GM18951 (cell line): Measurements from ENCODE around the gene HECW1.

ENCODE experiments used
- POLR2A ChIP-seq: IDR thresholded peaks from 4 replicates; pipeline ENCODE4 v1.6.1; 2011; ENCODE audit warnings: mild to moderate bottlenecking; ENCODE audit not compliant: insufficient read length, insufficient read depth; ENCODE audit errors: extremely low read depth
- in situ Hi-C: fragments of 300-500 bp; cut with MboI; formaldehyde crosslinking; loops from one replicate; pipeline ENCODE4 v1.12.0; 2022; ENCODE audit warnings: low sequenced_read_pairs, mixed read lengths, inconsistent platforms; ENCODE audit not compliant: unreplicated experiment

HECW1 gene

DNA sequence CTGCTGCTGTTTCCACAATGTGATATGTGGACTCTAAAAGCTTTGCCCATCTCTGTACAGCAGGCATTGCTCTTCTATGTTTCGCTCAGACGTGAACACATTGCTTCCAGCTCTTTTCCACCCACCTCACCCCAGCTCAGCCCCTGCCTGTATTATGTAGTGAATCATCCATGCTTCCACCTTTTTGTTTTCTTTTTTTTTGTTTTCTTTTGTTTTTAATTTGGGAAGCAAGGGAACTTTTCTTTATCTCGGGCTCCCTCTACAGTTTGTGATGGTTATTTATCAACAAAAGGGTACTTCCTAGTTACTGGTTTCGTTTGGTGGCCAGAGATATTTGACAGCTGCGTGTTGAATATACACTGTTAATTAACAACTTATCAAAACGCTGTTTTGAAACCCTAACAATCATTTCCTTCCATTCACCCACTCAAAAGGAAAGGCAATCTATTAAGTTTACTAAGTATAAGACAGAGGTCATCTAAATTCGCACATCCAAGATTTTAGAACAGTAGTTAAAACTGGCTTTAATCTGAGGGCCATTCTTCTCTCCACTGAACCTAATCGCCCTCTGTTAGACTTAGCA lies 342.6 kb downstream of the HECW1 start:
- in situ Hi-C loops = loop anchor here (25.0 kb wide), 2 partner anchors 257 to 518 kb away; partner anchors contain the start of genes MRPL32 and PSMA2
- TF ChIP-seq POLR2A = no peak

DNA sequence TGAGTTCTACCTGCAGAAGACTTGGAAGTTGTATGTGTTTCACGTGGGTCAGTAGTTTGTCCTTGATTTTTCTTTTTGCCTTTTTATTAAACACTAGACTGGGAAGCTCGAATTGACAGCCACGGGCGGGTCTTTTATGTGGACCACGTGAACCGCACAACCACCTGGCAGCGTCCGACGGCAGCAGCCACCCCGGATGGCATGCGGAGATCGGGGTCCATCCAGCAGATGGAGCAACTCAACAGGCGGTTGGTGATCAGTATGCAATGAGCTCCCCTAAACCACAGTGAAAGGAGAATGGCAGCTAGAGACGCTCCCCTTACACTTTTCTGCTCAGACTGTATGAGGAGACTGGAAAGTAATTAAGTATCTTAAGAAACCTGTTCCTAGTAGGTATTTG lies 343.8 kb downstream of the HECW1 start:
- in situ Hi-C loops = loop anchor here (25.0 kb wide), 2 partner anchors 256 to 519 kb away; partner anchors contain the start of genes MRPL32 and PSMA2
- TF ChIP-seq POLR2A = no peak

DNA sequence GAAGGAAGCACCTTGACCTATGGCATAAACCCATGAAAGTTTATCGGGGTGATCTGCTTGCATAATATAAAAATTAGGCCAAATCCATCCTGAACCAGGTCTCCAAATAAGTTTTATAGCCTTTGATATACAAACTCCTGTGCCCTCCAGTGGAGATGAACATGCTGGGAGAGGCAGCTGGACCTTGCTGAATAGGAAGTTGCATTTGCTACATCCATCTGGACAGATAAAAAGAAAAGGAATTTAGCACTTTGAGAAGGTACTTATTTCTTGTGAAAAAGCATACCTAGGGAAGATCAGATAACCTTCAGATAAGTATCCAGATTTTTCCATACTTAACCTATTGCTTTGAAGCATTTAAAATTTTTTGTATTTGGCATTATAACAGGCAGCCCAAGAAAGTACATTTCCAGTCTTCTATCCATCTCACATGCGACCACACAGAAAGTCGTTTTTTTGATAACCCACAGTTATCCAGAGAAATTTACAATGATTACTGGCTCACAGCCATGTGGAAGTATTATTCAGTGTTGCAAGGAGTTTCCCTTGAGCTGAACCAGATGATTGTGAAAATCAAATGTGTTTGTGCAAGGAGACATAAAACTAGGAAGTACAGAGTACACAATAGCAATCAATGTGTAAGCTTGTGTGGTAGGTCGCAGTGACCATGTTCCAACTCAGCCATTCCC lies 346.0 kb downstream of the HECW1 start:
- in situ Hi-C loops = loop anchor here (25.0 kb wide), 2 partner anchors 254 to 521 kb away; partner anchors contain the start of genes MRPL32 and PSMA2
- TF ChIP-seq POLR2A = no peak

DNA sequence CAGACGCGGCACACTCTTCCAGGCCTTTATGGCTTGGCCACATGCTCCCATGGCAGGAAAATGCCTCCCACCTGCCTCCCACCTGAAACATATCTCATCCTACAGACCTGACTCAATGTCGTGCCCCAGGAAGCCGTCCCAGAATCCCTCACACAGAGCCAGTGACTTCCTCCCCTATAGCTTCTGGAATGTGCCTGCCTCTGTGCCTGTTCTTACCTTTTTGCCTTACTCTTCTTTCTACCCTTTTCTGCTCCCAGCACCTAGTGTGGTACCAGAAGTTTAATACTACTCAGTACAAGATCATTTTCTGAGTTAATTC lies 346.5 kb downstream of the HECW1 start:
- TF ChIP-seq POLR2A = no peak
- in situ Hi-C loops = loop anchor here (25.0 kb wide), 2 partner anchors 253 to 522 kb away; partner anchors contain the start of genes MRPL32 and PSMA2

DNA sequence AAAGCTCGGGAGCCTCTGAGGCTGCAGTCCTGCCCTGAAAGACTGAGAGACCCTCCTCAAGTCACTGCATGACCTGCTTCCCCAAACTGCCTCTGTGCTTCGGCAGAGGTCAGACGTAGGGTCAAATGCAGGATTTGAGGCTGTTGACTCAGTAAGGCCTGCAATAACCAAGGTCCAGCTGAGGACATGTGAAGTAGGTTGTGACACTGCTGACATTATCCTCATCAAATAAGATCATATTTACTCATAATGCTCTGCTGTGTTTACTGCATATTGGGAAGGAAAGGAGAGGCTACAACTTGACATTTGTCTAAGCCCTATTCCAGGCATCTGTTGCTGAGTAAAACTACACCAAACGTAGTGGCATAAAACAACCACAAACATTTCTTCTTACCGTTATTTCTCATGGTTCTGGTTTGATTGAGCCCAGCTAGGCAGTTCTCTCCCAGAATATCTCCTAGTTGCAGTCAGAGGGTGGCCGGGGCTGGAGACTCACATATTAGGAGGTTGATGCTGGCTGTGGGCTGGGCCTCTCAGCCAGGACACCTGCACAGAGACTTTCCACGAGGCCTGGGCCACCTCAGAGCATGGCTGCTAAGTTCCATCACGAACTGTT lies 348.4 kb downstream of the HECW1 start:
- no peak for TF ChIP-seq POLR2A
- in situ Hi-C loops = loop anchor here (25.0 kb wide), 2 partner anchors 251 to 524 kb away; partner anchors contain the start of genes MRPL32 and PSMA2

DNA sequence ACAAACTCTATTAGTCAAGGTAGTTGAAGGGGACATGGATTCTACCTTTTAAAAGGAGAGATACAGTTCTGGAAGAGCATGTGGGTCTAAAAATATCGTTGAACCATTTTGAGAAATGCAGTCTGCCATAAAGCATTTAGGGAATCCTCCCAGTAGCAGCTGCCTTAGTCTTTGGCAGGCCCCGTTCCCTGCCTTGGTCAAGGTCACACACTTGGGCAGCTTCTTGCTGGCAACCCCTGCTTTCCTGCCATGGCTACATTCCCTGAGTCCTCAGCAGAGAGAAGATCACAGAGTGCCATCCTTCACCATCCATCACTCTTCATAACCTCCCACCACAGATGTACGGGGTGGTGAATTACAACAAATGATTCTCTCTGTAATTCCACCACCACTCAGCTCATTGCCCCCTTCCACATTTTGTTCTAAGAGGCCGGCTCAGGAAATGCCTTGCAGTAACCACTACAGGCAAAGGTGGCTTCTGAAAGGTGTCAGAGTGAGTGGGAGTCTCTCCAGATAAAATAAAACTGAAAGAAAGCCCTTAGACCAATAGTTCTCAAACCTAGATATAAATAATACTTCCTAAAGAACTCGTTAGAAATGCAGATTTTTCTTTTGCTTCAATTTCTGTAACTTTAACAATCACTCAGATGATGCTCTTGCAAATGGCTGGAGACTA lies 349.0 kb downstream of the HECW1 start:
- in situ Hi-C loops = loop anchor here (25.0 kb wide), 2 partner anchors 251 to 524 kb away; partner anchors contain the start of genes MRPL32 and PSMA2
- TF ChIP-seq POLR2A = no peak

DNA sequence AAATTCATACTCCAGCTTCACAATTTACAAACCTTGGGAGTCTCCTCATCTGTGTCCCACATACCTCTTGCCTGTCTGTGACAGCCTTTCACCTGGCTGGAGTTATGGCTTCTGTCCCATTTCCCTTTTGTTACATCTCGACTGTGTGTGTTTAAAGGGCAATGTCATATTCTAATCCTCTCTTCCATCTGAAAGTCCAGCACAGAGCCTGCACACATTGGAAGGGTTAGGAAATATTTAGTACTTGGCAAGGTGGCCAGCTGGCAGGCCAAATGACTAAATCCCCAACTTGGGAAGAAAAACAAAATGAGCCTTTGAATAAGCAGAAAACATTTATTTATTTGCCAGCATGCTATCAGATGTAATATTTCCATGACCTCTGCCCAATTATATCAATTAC lies 350.4 kb downstream of the HECW1 start:
- in situ Hi-C loops = loop anchor here (25.0 kb wide), 2 partner anchors 249 to 526 kb away; partner anchors contain the start of genes MRPL32 and PSMA2

DNA sequence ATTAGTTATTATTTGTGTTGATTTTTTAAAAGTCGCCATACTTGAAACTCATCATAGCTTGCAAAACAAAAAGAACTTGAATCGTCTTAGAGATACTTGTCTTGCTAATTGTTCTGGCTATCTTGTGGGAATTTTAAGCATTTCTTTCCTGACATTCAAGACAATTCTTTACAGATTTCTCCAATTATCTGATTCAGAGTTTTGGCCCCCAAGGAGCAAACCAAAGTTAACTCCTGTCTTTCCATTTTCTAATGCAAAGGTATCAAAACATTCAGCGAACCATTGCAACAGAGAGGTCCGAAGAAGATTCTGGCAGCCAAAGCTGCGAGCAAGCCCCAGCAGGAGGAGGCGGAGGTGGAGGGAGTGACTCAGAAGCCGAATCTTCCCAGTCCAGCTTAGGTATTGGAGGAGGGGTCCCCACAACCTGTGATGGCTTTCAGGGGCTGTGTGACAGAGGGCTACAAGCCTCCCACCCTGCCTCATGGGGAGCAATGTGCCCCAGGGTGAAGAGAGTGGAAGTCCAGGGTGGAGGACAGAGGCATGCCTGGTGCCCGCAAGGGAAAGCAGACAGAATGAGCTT lies 351.0 kb downstream of the HECW1 start:
- in situ Hi-C loops = loop anchor here (25.0 kb wide), 2 partner anchors 249 to 526 kb away; partner anchors contain the start of genes MRPL32 and PSMA2
- TF ChIP-seq POLR2A = no peak

More for the DNA sequence above, 350.4 kb downstream of the HECW1 start:
- no peak for TF ChIP-seq POLR2A

DNA sequence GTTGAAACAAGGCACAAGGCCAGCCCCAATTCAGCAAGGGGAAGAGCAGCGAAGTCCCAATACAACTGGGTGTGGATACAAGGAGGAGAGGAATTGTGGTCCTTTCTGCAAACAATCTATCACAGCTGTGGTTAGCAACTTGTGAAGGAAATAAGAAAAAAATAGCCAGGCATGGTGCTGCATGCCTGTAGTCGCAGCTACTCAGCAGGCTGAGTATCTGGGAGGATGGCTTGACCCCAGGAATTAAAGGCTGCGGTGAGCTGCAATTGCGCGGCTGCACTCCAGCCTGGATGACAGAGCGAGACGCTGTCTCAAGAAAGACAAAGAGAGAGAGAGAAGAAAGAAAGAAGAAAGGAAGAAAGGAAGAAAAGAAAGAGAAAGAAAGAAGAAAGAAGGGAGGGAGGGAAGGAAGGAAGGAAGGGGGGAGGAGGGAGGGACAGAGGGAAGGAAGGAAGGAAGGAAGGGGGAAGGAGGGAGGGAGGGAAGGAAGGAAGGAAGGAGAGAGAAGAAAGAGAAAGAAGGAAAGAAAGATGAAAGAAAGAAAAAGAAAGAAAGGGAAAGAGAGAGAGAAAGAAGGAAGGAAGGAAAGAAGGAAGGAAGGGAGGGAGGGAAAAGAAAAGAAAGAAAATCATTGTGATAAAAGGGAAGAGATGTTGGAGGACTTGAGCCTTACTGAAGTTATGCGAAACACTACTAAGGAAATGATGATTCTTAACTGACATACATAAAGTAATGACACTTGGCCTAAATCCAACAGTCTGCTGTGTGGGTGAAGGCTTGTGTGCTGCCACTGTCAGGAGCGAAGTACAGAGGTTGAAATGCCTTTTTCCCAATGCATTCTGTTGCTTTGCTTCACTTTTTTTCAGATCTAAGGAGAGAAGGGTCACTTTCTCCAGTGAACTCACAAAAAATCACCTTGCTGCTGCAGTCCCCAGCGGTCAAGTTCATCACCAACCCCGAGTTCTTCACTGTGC lies 353.4 kb downstream of the HECW1 start:
- in situ Hi-C loops = loop anchor here (25.0 kb wide), 2 partner anchors 246 to 529 kb away; partner anchors contain the start of genes MRPL32 and PSMA2
- no peak for TF ChIP-seq POLR2A

DNA sequence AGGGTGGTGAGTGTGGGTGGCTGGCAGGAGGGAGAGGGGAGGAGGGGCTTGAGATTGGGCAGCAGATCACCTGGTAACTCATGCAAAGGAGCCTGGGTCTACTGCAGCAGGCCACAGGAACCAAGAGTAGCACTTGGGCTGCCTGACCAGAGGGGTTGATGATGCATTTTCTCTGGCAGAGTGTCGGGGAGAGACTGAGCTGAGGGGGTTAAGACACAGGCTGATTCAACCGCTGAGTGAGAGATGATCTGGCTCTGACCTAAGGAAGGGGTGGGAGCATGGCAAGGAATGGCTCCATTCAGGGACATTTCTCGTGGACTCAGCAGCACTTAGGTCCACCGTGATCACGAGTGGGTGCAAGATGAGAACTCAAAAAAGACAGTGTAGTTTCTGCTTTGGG lies 355.0 kb downstream of the HECW1 start:
- in situ Hi-C loops = loop anchor here (25.0 kb wide), 2 partner anchors 245 to 530 kb away; partner anchors contain the start of genes MRPL32 and PSMA2

DNA sequence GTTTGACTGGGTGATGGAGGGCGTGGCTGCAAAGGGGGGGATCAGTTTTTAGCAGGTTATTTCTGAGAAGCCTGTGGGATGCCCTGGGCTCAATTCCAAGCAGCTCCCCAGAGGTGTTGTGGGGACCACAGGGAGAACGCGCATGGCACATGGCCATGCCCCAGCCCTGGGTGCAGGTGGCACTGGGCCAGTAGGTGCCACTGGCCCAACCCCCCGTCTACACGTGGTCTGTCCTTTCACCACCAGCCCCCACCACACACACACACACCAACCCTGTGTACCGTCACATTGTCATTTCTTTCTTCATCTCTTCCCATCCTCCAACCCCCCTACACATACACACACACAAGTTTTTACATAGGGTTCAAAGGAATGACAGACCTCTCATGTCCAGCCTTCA lies 355.4 kb downstream of the HECW1 start:
- in situ Hi-C loops = loop anchor here (25.0 kb wide), 2 partner anchors 244 to 531 kb away; partner anchors contain the start of genes MRPL32 and PSMA2
- no peak for TF ChIP-seq POLR2A

More for the DNA sequence above, 355.0 kb downstream of the HECW1 start:
- TF ChIP-seq POLR2A = no peak
